GM23338 (cell line): ENCODE measurements around the gene ADD1.

Experiments used
- EZH2 ChIP-seq: fragments of 200-600 bp; sonication (generic); IDR thresholded peaks from one replicate; pipeline ENCODE4 v1.8.0; 2017; ENCODE audit warnings: antibody characterized with exemption, mild to moderate bottlenecking, low read depth; ENCODE audit not compliant: unreplicated experiment
- EZH2phosphoT487 ChIP-seq: fragments of 200-600 bp; sonication (generic); IDR thresholded peaks from one replicate; pipeline ENCODE4 v1.8.1; 2018; ENCODE audit warnings: antibody characterized with exemption; ENCODE audit not compliant: unreplicated experiment
- POLR2AphosphoS5 ChIP-seq: IDR thresholded peaks from 2 replicates; pipeline ENCODE4 v1.6.1; 2016; ENCODE audit warnings: antibody characterized with exemption, low read depth
- TF ChIP-seq, protein P1 (sequence below): IDR thresholded peaks from one replicate; pipeline ENCODE4 v1.6.1; 2018; ENCODE audit warnings: antibody characterized with exemption; ENCODE audit not compliant: unreplicated experiment
- TF ChIP-seq, protein P2 (sequence below), 2 experiments: fragments of 200-600 bp in 1 of 2; sonication (generic) in 1 of 2; conservative IDR thresholded peaks; 2 replicates each; pipeline versions ENCODE4 v1.5.1 to v1.6.1; 2016 to 2017; ENCODE audit warnings: antibody characterized with exemption in 2 of 2, low read depth in 2 of 2, mild to moderate bottlenecking in 2 of 2, moderate library complexity in 1 of 2

GRCh38 chr4:2944586-2945526 is 101.2 kb downstream of the ADD1 start:
- TF ChIP-seq POLR2AphosphoS5 (no peak), EZH2 (no peak), EZH2phosphoT487 (no peak)
- TF ChIP-seq, protein P1, sequence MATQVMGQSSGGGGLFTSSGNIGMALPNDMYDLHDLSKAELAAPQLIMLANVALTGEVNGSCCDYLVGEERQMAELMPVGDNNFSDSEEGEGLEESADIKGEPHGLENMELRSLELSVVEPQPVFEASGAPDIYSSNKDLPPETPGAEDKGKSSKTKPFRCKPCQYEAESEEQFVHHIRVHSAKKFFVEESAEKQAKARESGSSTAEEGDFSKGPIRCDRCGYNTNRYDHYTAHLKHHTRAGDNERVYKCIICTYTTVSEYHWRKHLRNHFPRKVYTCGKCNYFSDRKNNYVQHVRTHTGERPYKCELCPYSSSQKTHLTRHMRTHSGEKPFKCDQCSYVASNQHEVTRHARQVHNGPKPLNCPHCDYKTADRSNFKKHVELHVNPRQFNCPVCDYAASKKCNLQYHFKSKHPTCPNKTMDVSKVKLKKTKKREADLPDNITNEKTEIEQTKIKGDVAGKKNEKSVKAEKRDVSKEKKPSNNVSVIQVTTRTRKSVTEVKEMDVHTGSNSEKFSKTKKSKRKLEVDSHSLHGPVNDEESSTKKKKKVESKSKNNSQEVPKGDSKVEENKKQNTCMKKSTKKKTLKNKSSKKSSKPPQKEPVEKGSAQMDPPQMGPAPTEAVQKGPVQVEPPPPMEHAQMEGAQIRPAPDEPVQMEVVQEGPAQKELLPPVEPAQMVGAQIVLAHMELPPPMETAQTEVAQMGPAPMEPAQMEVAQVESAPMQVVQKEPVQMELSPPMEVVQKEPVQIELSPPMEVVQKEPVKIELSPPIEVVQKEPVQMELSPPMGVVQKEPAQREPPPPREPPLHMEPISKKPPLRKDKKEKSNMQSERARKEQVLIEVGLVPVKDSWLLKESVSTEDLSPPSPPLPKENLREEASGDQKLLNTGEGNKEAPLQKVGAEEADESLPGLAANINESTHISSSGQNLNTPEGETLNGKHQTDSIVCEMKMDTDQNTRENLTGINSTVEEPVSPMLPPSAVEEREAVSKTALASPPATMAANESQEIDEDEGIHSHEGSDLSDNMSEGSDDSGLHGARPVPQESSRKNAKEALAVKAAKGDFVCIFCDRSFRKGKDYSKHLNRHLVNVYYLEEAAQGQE = no peak
- TF ChIP-seq, protein P2, sequence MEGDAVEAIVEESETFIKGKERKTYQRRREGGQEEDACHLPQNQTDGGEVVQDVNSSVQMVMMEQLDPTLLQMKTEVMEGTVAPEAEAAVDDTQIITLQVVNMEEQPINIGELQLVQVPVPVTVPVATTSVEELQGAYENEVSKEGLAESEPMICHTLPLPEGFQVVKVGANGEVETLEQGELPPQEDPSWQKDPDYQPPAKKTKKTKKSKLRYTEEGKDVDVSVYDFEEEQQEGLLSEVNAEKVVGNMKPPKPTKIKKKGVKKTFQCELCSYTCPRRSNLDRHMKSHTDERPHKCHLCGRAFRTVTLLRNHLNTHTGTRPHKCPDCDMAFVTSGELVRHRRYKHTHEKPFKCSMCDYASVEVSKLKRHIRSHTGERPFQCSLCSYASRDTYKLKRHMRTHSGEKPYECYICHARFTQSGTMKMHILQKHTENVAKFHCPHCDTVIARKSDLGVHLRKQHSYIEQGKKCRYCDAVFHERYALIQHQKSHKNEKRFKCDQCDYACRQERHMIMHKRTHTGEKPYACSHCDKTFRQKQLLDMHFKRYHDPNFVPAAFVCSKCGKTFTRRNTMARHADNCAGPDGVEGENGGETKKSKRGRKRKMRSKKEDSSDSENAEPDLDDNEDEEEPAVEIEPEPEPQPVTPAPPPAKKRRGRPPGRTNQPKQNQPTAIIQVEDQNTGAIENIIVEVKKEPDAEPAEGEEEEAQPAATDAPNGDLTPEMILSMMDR (conservative IDR thresholded peaks at IDR 0.05; ENCODE audit: low read depth in 2 of 2) = no peak
